C4-2B (cell line): ENCODE results near the gene FOXP1.

Experiments
- CTCF ChIP-seq: fragments of 450-650 bp; conservative IDR thresholded peaks from 2 replicates; pipeline ENCODE4 v1.5.1; 2017; ENCODE audit warnings: mild to moderate bottlenecking
- ZFX ChIP-seq: fragments of 450-650 bp; IDR thresholded peaks from 2 replicates; pipeline ENCODE4 v1.6.1; 2017

DNA sequence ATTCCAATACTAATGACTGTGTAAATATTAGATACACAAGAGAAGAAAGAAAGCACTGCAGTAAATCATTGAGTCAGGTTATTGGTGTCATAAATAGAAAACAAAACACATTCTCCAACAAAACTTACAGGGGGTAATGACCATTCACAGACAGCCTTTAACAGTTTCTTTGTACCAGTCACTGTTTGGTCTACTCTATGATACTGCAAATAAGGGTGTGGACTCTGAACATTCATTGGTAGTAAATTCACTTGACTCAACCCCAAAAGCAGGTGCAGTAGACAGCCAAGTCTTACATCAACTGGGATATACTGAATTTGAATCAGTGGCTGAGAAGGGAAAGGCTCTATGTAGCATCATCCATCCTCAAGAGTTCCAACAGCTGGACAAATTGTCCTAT lies 463.5 kb downstream of the FOXP1 start:
- TF ChIP-seq CTCF (no peak), ZFX (no peak)
